ENCODE results near the gene HTRA2. TPM values are rescaled to one million over a fixed set of nuclear protein-coding genes. Genes with fewer than 3 reads are reported as not detected.
A peak's percentile ranks its signal among the peaks of the same experiment; 100 is the strongest.

HTRA2 gene
- total RNA-seq, 4 donors from 2014 or later = 8.6 to 29.6 (median 21.0) TPM

DNA sequence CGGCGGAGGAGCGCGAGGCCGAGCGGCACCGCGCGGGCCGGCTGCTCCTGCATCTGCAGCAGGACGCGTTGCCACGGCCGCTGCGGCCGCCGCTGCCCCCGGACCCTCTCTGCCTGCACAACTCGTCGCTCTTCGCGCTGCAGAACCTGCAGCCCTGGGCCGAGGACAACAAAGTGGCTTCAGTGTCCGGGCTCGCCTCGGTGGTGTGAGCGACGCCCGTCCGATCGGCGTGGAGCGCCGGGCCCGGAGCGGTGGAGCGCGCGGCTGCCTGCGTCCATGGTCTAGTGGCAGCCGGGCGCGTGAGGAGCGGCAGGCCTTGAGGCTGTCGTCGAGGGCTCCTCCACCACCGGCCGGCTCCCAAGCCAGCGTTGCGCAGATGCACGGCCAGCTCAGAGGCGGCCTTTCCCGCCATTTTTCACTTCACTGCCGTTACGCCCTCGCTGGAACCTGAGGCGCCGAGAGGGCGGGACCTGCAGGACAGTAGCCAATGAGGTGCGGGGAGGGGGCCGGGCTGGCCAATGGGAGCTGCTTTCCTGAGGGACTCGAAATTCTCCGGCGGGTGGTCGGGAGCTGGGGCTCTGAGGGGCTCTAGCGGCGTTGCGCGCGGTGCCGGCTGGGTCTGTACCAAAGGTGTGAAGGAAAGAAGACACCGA lies 13.6 kb upstream of the HTRA2 start:
- DNase-seq = peak; percentile 60
- peaks cover 100% of the 10 kb centered on the region for H3K27me3 ChIP-seq
- peak overlapping the region in 2 of 4 donors; percentile 28 to 39 for H3K4me3 ChIP-seq
- no peak overlapping the region for H3K27ac ChIP-seq
- H3K4me1 ChIP-seq = peaks cover 8 to 30% (median 27%) of the 10 kb centered on the region in 4 donors
- TF ChIP-seq EP300 (IDR thresholded peaks at IDR 0.05; ENCODE audit: low read depth) (no peak), POLR2AphosphoS5 (IDR thresholded peaks at IDR 0.05) (no peak), POLR2A (IDR thresholded peaks at IDR 0.05) (no peak)
- TF ChIP-seq, protein P1, sequence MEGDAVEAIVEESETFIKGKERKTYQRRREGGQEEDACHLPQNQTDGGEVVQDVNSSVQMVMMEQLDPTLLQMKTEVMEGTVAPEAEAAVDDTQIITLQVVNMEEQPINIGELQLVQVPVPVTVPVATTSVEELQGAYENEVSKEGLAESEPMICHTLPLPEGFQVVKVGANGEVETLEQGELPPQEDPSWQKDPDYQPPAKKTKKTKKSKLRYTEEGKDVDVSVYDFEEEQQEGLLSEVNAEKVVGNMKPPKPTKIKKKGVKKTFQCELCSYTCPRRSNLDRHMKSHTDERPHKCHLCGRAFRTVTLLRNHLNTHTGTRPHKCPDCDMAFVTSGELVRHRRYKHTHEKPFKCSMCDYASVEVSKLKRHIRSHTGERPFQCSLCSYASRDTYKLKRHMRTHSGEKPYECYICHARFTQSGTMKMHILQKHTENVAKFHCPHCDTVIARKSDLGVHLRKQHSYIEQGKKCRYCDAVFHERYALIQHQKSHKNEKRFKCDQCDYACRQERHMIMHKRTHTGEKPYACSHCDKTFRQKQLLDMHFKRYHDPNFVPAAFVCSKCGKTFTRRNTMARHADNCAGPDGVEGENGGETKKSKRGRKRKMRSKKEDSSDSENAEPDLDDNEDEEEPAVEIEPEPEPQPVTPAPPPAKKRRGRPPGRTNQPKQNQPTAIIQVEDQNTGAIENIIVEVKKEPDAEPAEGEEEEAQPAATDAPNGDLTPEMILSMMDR (IDR thresholded peaks at IDR 0.05) = no peak
- in situ Hi-C loops (cut with MboI; ENCODE audit: low pct_ligation_motif_present in 1 of 4, low pct_unique_long_range_greater_than_20kb in 1 of 4, low sequenced_read_pairs in 3 of 4) (no loop called here), intact Hi-C loops (cut with DNase I; ENCODE audit: low total_unique reads) (no loop called here)
- no peaks in the 10 kb centered on the region for H3K36me3 ChIP-seq
- 10% methylated on average over 2 to 60 of the region's 72 CpGs for WGBS, 2 donors (ENCODE audit: low coverage in 1 of 2)
- H3K9me3 ChIP-seq = no peaks in the 10 kb centered on the region

DNA sequence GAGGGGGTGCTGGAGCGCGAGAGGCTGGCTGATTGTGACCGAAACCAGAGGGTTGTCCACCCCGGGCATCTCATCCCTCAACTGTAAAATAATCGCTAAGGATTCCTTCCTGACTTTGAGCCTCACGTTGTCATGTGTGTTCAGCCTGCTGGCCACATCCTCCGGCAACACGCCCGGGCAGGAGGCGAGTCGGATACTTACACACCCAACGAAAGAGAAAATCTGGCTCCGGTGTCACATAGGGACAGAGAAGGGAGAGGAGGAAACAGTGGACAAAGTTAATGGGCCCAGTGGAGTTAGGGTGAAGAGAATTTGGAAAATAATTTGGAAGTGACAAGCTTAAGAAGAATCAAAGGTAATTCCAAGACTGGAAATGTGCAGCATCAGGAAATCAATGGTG lies 13.1 kb upstream of the HTRA2 start:
- intact Hi-C loops (cut with DNase I; ENCODE audit: low total_unique reads) (no loop called here), in situ Hi-C loops (cut with MboI; ENCODE audit: low pct_ligation_motif_present in 1 of 4, low pct_unique_long_range_greater_than_20kb in 1 of 4, low sequenced_read_pairs in 3 of 4) (no loop called here)
- 80 to 86% methylated on average over 9 to 13 of the region's 13 CpGs for WGBS, 2 donors (ENCODE audit: low coverage in 1 of 2)
- H3K36me3 ChIP-seq = no peaks in the 10 kb centered on the region
- DNase-seq = no peak
- peak overlapping the region in 1 of 4 donors; percentile 39 for H3K4me3 ChIP-seq
- no peak overlapping the region for H3K27ac ChIP-seq
- H3K9me3 ChIP-seq = no peaks in the 10 kb centered on the region
- H3K27me3 ChIP-seq = peaks cover 95% of the 10 kb centered on the region
- TF ChIP-seq EP300 (IDR thresholded peaks at IDR 0.05; ENCODE audit: low read depth) = no peak
- TF ChIP-seq POLR2A (IDR thresholded peaks at IDR 0.05) = no peak
- TF ChIP-seq POLR2AphosphoS5 (IDR thresholded peaks at IDR 0.05) = no peak
- TF ChIP-seq, protein P1 (IDR thresholded peaks at IDR 0.05) = no peak
- peaks cover 8 to 30% (median 27%) of the 10 kb centered on the region in 4 donors for H3K4me1 ChIP-seq

DNA sequence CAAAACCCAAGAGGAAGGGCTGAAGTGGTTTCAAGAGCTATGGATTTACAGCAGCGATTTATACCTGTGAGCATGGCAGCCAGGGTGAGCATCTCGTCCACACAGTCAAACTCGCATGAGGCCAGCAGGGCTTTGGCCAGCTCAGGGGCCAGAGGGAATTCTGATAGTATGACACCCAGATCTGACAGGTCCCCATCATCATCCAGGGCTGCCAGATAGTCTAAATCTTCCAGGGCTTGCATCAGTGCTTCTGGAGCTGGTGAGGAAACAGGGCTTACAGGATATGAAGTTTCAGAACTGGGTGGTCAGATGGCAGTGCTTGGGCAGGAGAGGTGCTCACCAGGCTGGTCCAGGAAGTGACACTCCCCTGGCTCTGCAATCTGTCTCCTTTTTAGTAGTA lies 7.2 kb upstream of the HTRA2 start:
- no peaks in the 10 kb centered on the region for H3K9me3 ChIP-seq
- WGBS, 2 donors (ENCODE audit: low coverage in 1 of 2) = 70% methylated on average over 3 of the region's 3 CpGs; no CpG with 5 or more reads in 1 of the 2 donors
- H3K27me3 ChIP-seq = peaks cover 37% of the 10 kb centered on the region
- no peak for DNase-seq
- no peak overlapping the region for H3K27ac ChIP-seq
- H3K4me1 ChIP-seq = no peaks in the 10 kb centered on the region
- intact Hi-C loops (cut with DNase I; ENCODE audit: low total_unique reads) (no loop called here), in situ Hi-C loops (cut with MboI; ENCODE audit: low pct_ligation_motif_present in 1 of 4, low pct_unique_long_range_greater_than_20kb in 1 of 4, low sequenced_read_pairs in 3 of 4) (no loop called here)
- no peak overlapping the region for H3K4me3 ChIP-seq
- no peak for TF ChIP-seq EP300 (IDR thresholded peaks at IDR 0.05; ENCODE audit: low read depth)
- no peak for TF ChIP-seq POLR2AphosphoS5 (IDR thresholded peaks at IDR 0.05)
- no peak for TF ChIP-seq POLR2A (IDR thresholded peaks at IDR 0.05)
- TF ChIP-seq, protein P1 (IDR thresholded peaks at IDR 0.05) = no peak
- H3K36me3 ChIP-seq = peaks cover 0 to 15% (median 7%) of the 10 kb centered on the region in 4 donors

DNA sequence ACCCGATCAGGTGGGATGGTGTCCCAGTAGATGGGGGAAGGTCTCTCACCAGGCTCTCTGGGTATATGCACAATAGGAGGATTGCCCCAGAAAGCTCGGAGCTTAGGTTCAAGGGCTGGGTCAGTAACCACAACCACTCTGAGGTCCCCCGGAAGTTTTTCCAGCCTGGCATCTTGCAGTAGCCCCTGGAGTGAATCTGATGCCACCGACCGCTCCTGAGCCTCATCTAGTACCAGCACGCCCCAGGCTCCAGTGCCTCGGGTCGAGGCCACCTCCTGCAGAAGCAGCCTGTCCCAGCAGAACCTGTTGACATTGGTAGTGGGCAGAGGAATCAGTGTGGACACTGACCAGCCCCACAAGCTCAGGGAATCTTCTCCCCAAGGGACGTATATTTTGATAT lies 5.7 kb upstream of the HTRA2 start:
- intact Hi-C loops (cut with DNase I; ENCODE audit: low total_unique reads) = no loop called here
- TF ChIP-seq POLR2A (IDR thresholded peaks at IDR 0.05) (no peak), EP300 (IDR thresholded peaks at IDR 0.05; ENCODE audit: low read depth) (no peak), POLR2AphosphoS5 (IDR thresholded peaks at IDR 0.05) (no peak)
- TF ChIP-seq, protein P1 (IDR thresholded peaks at IDR 0.05) = no peak
- Histone ChIP-seq H3K4me3 (no peak overlapping the region), H3K27ac (no peak overlapping the region), H3K27me3 (peaks cover 22% of the 10 kb centered on the region), H3K4me1 (peaks cover 9 to 12% (median 10%) of the 10 kb centered on the region in 4 donors), H3K9me3 (no peaks in the 10 kb centered on the region), H3K36me3 (peaks cover 0 to 19% (median 8%) of the 10 kb centered on the region in 4 donors)
- 90 to 92% methylated on average over 2 to 9 of the region's 9 CpGs for WGBS, 2 donors (ENCODE audit: low coverage in 1 of 2)
- in situ Hi-C loops (cut with MboI; ENCODE audit: low pct_ligation_motif_present in 1 of 4, low pct_unique_long_range_greater_than_20kb in 1 of 4, low sequenced_read_pairs in 3 of 4) = no loop called here
- no peak for DNase-seq

Data from transverse colon (tissue), 4 donors.